KOPT-K1 (cell line): ENCODE data around the gene HMCN1.

Experiments
- H3K27ac ChIP-seq: fragments of 200-600 bp; sonication (generic); 2 replicates; pipeline ENCODE4 v1.5.1; 2016; ENCODE audit warnings: antibody characterized with exemption, mild to moderate bottlenecking, low read depth, low read length; ENCODE audit not compliant: poor library complexity, severe bottlenecking
- H3K36me3 ChIP-seq: fragments of 200-600 bp; sonication (generic); 2 replicates; pipeline ENCODE4 v1.5.1; 2017; ENCODE audit warnings: antibody characterized with exemption, mild to moderate bottlenecking, low read length, moderate library complexity; ENCODE audit not compliant: insufficient read depth
- H3K9me3 ChIP-seq: fragments of 200-600 bp; sonication (generic); 2 replicates; pipeline ENCODE4 v1.5.1; 2017; ENCODE audit warnings: antibody characterized with exemption, low read length, mild to moderate bottlenecking; ENCODE audit not compliant: insufficient read depth, poor library complexity, severe bottlenecking

The HMCN1 gene

DNA sequence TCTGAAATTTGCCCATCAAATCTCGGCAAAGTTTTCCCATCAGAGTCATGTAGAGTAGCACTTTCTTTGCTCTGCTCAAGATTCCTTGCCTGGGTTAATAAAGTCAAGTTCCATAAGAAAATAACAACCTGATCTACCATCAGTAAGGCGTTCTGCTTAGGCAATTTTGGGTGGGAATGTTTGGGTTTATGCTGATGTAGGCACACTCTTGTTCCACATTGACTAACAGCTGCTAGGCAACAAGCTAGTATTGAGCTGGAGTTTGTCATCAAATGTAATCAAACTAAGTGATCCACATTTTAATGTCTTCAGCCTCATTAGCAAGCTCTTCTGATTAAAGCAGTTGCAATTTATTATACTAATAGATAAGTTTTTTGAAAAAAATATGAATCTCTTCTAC, 12.1 kb upstream of the HMCN1 start:
- Histone ChIP-seq H3K27ac (no peak overlapping the region), H3K9me3 (no peaks in the 10 kb centered on the region), H3K36me3 (no peaks in the 10 kb centered on the region)

DNA sequence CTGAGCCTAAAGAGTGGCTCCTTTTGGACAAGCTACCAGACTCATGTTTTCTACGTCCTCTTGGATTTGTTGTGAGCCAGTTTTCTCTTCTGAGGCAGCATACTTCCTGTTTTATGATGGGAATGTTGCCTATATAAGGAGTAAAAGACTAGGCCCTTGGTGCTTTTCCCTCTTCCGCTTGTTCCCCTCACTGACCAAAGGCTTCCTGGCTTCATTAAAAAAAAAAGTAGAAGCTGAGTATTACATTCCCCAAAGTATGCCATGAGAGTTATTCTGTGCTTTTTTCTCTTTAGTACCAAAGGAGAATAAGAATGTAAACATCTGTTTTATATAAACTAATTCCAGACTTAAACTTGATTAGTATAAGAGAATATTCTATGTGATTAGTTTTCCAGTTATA, 6.5 kb upstream of the HMCN1 start:
- Histone ChIP-seq H3K9me3 (no peaks in the 10 kb centered on the region), H3K27ac (no peak overlapping the region), H3K36me3 (no peaks in the 10 kb centered on the region)

DNA sequence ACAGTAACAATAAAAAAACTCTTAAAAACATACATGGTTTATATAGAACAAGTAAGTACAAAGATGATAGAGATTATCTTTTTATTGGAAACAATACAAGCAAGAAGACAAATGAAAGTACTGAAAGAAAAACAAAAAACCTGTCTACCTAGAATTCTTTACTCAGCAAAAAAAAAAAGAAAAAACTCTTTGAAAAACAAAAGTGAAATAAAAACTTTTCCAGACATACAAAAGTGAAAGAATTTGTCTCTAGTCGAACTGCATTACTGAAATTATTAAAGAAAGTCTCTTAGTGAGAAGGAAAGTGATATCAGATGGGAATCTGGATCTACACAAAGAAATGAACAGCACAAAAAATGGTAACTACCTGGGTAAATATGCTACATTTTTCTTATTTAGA, 2.7 kb upstream of the HMCN1 start:
- Histone ChIP-seq H3K36me3 (no peaks in the 10 kb centered on the region), H3K9me3 (no peaks in the 10 kb centered on the region), H3K27ac (no peak overlapping the region)

DNA sequence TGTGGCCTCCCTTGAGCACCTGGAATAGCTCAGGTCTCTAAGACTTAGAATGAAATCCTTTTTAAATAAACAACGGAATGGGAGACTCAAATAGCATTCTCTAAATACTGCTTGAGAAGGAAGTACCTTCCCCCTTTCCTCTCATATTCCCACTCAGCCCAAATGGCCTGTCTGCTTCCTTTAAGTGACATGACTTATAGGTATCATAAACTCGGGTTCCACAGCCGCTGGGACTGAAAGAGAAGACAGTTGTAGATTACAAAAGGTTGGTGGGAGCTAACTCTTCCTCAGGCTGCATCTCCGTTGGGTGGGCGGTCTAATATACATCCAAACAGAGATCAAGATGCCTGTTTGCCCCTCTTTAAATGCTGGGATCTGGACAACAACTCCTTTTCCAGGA, 1.2 kb upstream of the HMCN1 start:
- no peak overlapping the region for H3K27ac ChIP-seq
- no peaks in the 10 kb centered on the region for H3K36me3 ChIP-seq
- H3K9me3 ChIP-seq: no peaks in the 10 kb centered on the region

DNA sequence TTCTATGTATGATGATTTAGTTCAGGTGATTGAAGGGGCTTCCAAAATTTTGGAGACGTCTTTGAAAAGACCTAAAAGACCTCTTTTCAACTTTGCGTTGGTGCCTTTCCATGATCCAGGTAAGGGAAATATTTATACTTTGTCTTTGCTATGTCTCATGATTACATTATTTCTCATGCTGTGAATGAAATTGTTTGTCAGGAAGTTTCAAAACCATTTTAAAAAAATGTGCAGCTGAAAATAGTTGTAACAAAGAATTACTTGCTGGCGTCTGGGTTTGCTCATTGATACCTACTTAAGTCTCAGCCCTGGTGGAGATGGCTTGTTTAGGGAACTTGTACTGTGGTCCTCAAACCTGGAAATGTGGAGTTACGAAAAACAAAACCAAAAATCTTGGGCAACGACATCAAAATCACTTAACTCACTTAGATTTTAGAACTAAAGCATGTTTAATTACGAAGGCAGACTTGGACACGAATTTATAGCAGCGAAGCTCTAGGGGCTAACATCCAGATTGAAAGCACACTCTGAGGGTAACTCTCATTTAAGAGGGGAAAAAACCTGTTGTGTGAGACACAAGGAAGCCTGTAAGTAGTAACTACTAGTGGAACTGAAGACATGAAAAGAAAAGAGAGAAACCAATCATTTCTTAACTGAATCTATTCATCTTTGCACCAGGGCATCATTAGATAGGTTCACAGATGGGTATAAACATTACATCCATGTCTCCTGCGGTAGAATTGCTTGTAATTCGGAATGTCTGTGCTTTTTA, 924 bp downstream of the HMCN1 start:
- Histone ChIP-seq H3K27ac (no peak overlapping the region), H3K9me3 (no peaks in the 10 kb centered on the region), H3K36me3 (no peaks in the 10 kb centered on the region)

DNA sequence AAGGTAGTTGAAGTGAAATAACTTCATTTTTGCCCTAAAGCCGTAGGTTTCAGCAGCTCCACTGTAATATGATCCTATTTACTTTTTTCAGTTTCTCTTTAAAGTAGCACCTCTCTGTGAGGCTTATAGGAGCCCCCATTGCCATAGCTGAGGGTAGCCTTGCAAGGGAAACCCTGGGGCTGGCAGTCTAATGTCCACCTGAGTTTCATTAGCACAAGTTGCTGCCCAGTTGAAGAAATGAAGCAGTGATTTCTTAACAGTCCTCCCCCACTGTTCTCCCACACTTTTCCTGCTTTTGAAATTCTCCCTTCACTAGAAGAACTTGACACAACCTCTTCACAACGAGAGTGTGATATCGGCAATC, 1.5 kb downstream of the HMCN1 start:
- no peaks in the 10 kb centered on the region for H3K36me3 ChIP-seq
- H3K9me3 ChIP-seq: no peaks in the 10 kb centered on the region
- no peak overlapping the region for H3K27ac ChIP-seq

DNA sequence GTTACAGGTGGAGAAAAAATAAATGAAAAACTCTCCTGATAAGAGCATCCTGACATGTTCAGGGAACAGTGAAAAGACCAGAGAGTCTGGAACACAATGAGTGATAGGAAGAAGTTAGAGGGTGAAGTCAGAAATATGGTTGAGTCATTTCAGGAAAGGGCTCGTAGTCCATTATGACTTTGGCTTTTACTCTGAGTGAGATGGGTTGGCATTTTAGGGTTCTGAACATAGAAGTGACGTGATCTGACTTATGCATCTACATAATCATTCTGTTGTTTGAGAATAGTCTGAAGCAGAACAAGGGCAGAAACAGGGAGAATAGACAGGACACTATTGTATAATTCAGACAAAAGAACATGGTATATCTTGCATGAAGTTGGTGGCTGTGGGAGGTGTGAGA, 5.8 kb downstream of the HMCN1 start:
- Histone ChIP-seq H3K9me3 (no peaks in the 10 kb centered on the region), H3K27ac (no peak overlapping the region), H3K36me3 (no peaks in the 10 kb centered on the region)

DNA sequence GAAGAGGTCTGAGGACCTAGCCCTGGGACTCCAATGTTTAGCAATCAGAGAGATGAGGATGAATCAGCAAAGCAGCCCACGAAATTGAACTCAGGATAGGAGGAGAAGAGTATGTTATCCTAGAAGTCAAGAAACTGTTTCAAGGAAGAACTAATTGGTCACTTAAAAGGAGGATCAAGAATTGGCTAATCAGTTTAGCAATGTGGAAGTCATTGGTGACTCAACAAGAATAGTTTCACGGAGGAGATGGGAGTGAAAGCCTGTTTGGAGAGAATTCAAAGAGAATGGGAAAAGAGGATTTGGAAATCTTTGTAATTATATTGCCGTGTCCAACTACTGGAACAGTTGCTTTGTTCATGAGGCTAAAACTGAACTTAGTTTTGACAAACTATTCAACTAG, 7.4 kb downstream of the HMCN1 start:
- H3K9me3 ChIP-seq: no peaks in the 10 kb centered on the region
- H3K27ac ChIP-seq: no peak overlapping the region
- no peaks in the 10 kb centered on the region for H3K36me3 ChIP-seq

DNA sequence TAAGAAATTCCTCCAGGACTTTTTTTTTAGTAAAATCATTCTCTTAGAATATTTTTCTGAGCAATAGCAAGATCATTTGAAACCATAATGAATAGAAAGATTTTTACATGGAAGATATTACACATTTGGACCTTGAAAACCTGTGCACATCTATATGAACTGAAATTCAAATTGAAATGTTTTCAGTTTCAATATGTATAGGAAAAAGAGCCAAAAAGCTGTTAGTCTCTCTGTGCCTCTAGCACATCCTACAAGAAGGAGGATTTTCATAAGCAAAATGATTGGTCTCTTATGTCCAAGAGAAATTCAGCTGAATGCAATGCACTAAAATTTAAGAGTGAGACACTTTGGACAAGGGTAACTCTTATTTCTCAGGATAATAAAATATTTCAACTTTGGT, 8.2 kb downstream of the HMCN1 start:
- no peaks in the 10 kb centered on the region for H3K36me3 ChIP-seq
- no peaks in the 10 kb centered on the region for H3K9me3 ChIP-seq
- no peak overlapping the region for H3K27ac ChIP-seq

DNA sequence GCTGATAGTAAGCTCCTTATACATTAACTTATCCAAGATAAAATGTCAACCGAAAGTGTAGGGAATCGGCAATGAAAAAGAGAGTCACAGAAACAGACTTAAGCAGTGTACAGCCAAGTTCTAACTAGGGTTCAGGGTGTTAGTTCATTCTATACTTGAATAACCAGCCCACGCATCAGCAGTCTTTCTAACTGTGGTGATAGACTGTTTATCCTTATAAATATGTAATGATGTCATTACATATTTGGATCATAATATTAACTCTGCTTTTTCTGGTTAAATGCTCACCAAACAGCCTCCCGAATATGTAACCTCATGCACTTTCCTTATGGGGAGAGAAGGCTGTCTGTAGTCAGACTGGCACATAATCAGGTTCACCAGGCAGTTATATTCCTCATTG, 11.0 kb downstream of the HMCN1 start:
- Histone ChIP-seq H3K36me3 (no peaks in the 10 kb centered on the region), H3K27ac (no peak overlapping the region)

DNA sequence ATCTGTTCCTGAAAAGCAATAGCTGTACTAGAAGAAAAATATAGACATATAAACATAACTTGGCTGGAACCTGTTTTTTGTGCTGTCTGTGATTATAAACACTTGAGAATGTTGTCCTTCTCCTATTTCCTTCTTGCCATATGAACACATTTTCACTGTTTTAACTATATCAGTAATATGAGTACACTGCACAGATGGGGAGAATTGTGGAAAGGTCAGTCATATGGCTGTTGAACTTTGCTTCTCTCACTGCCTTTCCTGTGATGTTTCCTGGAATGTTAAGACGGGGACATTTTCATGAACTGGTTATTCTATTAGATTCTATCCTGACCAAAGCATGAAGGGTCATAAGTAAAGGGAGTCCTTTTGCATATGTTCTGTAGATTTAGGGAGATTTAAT, 24.9 kb downstream of the HMCN1 start:
- Histone ChIP-seq H3K9me3 (no peaks in the 10 kb centered on the region), H3K27ac (no peak overlapping the region), H3K36me3 (no peaks in the 10 kb centered on the region)

More for the DNA sequence above, 11.0 kb downstream of the HMCN1 start:
- no peaks in the 10 kb centered on the region for H3K9me3 ChIP-seq

DNA sequence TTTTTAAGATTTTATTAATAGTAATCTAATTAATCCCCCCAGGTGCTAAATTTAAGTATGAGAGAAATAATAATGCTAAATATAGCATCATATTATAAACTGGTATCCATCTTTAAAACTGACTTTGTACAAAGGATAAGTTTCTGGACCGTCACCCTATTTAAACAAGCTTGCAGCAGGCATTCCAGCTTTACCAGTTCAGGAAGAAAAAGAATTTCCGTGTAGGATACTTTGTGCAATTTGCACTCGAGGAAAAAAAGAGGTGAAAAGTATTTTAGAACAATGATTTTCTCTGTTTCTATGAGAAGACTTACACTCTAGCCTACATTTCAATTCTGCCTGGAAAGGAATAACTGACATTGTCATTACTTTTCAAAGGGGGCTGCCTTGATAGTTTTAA, 27.6 kb downstream of the HMCN1 start:
- Histone ChIP-seq H3K27ac (no peak overlapping the region), H3K36me3 (no peaks in the 10 kb centered on the region), H3K9me3 (no peaks in the 10 kb centered on the region)

DNA sequence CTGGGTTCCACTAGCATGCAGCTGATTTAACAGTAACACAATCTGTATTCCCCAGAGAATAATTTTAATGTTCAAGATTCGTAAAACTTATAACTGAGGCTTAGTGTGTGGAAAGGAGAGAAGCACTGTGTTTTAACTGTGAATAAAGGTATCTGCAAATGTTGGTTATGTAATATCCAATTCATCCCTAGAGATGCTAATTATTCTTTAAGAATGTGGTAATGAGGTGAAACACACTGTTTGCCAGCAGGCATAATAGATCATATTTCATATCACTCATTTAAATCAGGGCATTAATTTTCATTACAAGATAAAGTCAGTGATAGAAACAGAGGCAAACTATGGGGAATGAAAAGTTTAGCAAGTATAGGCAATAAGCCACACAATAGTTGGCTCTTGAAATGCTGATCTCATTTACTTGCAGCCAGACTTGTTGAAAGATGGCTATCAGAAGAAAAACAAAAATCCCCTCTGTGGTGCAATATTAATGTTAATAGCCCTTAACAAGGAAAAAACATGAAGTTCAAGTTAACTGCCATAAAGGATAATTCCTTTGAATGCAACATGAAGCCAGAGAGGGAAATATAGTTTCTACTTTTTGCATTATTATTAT, 33.4 kb downstream of the HMCN1 start:
- H3K9me3 ChIP-seq: no peaks in the 10 kb centered on the region
- no peaks in the 10 kb centered on the region for H3K36me3 ChIP-seq
- no peak overlapping the region for H3K27ac ChIP-seq

DNA sequence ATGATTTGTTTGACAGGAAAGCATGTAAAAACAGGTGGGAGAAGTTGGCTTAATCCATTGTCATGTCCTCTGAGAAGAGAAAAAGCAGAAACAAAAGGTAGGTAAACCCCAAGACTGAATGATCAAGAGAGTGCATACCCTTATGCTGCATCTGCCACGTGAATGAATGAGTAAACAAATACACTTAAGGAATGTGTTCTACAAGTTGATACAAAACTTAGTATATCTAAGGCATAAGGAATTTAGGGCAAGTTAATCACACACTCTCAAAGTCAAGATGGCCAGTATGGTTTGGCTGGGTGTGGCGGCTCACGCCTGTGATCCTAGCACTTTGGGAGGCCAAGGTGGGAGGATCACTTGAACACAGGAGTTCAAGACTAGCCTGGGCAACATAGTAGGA, 34.2 kb downstream of the HMCN1 start:
- no peak overlapping the region for H3K27ac ChIP-seq
- H3K36me3 ChIP-seq: no peaks in the 10 kb centered on the region
- no peaks in the 10 kb centered on the region for H3K9me3 ChIP-seq

DNA sequence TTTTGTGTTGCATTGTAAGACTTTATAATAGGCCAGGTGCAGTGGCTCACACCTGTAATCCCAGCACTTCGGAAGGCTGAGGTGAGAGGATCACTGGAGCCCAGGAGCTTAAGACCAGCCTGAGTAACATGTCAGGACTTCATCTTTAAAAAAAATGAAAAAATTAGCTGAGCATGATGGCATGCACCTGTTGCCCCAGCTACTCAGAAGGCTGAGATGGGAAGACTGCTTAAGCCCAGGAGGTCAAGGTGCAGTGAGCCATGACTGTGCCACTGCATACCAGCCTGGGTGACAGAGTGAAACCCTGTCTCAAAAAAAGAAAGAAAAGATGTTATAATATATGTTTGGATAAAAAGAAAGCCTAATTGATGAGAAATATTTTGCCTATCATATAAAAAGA, 34.9 kb downstream of the HMCN1 start:
- no peak overlapping the region for H3K27ac ChIP-seq
- H3K36me3 ChIP-seq: no peaks in the 10 kb centered on the region
- no peaks in the 10 kb centered on the region for H3K9me3 ChIP-seq

DNA sequence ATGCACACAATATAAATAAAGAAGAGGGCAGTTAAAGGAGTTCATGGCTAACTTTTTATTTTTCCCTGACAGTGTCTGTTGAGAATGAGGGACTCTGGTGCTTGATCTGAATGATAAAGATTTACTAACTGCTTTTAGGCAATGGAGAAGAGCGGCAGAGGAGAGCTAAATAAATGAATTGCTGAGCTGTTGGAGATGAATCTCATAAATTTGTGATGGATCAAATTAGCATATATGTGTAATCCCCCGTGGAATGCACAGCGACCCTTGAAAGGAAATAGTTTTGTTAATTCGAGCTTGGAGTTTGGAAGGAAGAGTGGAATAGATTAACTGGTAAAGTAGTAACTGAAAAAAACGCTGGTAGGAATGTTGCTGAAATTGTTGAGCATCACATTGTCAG, 40.2 kb downstream of the HMCN1 start:
- H3K9me3 ChIP-seq: no peaks in the 10 kb centered on the region
- no peaks in the 10 kb centered on the region for H3K36me3 ChIP-seq
- H3K27ac ChIP-seq: no peak overlapping the region
